ENCODE results near the gene GIPC2. TPM values are rescaled to one million over a fixed set of nuclear protein-coding genes. Genes with fewer than 3 reads are reported as not detected.

Gene GIPC2
- total and polyA plus RNA-seq, 2 donors (not counting 1 experiment from before 2014, with no cell fraction given) = 0.50 to 0.56 TPM

- Histone ChIP-seq H3K27ac (ENCODE audit: insufficient read depth, low read length) (no peak overlapping the region), H3K4me1 (ENCODE audit: control insufficient read depth, extremely low read depth, insufficient read depth, low read length) (no peaks in the 10 kb centered on the region), H3K79me2 (ENCODE audit: control insufficient read depth, insufficient read depth, low read length) (no peaks in the 10 kb centered on the region), H3K4me3 (replicated peaks in 1 of 4; ENCODE audit: control extremely low read depth in 1 of 4, insufficient read depth in 1 of 4, low read depth in 3 of 4, low read length in 4 of 4) (no peak overlapping the region), H2AFZ (ENCODE audit: low read length) (no peak overlapping the region), H3K27me3 (ENCODE audit: control insufficient read depth, insufficient read depth, low read length) (no peaks in the 10 kb centered on the region), H3K9me3 (ENCODE audit: control insufficient read depth, insufficient read depth, low read depth, low read length) (no peaks in the 10 kb centered on the region), H3K4me2 (ENCODE audit: extremely low read depth, insufficient read depth, low read length) (no peak overlapping the region), H3K9ac (ENCODE audit: insufficient read depth, low read length) (no peak overlapping the region), H3K36me3 (ENCODE audit: control insufficient read depth, insufficient read depth, low read length) (no peaks in the 10 kb centered on the region), H4K20me1 (ENCODE audit: control insufficient read depth, extremely low read depth, insufficient read depth, low read length) (no peaks in the 10 kb centered on the region)
- no peak for DNase-seq (ENCODE audit: low read depth in 2 of 2)
- no peak for TF ChIP-seq EZH2 (IDR thresholded peaks at IDR 0.05; ENCODE audit: low read length, missing control alignments)
- TF ChIP-seq CTCF (conservative IDR thresholded peaks at IDR 0.05 in 1 of 2, IDR thresholded peaks at IDR 0.05 in 1 of 2; ENCODE audit: low read depth in 1 of 2, low read length in 2 of 2) = no peak
Measured at GRCh38 chr1:78029793-78030192, 16.0 kb upstream of the GIPC2 start.

DNA sequence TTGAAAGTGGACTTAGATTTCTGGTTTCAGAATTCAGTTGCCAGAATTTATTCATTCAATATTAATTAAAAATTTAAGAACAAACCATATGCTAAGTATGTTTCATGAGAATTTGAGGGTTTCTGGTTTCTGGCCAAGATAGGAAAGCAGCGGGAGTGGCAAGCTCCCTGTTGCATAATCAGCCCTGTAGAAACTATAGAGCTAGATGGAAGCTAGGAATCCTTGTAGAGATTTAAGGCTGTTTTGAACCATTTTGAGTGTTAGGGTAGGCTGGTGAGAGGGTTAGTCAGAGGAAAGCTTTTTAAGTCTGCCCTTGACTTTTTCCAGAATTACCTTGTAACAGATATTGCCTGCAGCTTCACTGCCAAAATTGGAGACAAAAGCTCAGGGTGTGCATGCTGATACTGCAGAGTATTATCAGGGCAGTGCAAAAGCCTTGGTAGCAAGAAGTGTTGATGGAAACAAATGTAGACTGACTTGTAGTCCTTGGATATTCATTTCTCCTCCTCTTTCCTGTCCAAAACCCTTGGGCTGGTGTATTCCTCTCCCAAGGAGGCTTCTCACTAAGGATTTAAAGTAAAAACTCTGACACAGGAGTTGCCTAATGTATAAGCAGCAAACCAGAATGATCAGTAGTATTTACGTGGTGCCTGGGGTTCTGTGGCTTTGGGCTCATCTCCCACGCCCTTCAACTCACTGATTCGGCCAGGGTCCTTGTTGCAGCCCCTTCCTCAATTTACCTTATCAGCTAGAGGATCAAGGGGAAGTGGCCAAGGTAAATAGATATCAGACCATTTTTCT lies 12.6 kb upstream of the GIPC2 start:
- Histone ChIP-seq H2AFZ (ENCODE audit: low read length) (no peak overlapping the region), H3K27me3 (ENCODE audit: control insufficient read depth, insufficient read depth, low read length) (no peaks in the 10 kb centered on the region), H3K27ac (ENCODE audit: insufficient read depth, low read length) (no peak overlapping the region), H3K79me2 (ENCODE audit: control insufficient read depth, insufficient read depth, low read length) (no peaks in the 10 kb centered on the region), H3K4me2 (ENCODE audit: extremely low read depth, insufficient read depth, low read length) (no peak overlapping the region), H3K4me1 (ENCODE audit: control insufficient read depth, extremely low read depth, insufficient read depth, low read length) (peaks cover 3% of the 10 kb centered on the region), H4K20me1 (ENCODE audit: control insufficient read depth, extremely low read depth, insufficient read depth, low read length) (no peaks in the 10 kb centered on the region), H3K4me3 (replicated peaks in 1 of 4; ENCODE audit: control extremely low read depth in 1 of 4, insufficient read depth in 1 of 4, low read depth in 3 of 4, low read length in 4 of 4) (no peak overlapping the region), H3K9me3 (ENCODE audit: control insufficient read depth, insufficient read depth, low read depth, low read length) (no peaks in the 10 kb centered on the region), H3K36me3 (ENCODE audit: control insufficient read depth, insufficient read depth, low read length) (no peaks in the 10 kb centered on the region), H3K9ac (ENCODE audit: insufficient read depth, low read length) (no peak overlapping the region)
- TF ChIP-seq CTCF (conservative IDR thresholded peaks at IDR 0.05 in 1 of 2, IDR thresholded peaks at IDR 0.05 in 1 of 2; ENCODE audit: low read depth in 1 of 2, low read length in 2 of 2) (no peak), EZH2 (IDR thresholded peaks at IDR 0.05; ENCODE audit: low read length, missing control alignments) (no peak)
- DNase-seq (ENCODE audit: low read depth in 2 of 2) = peak in 1 of 2 donors; percentile 58

GRCh38 chr1:78033797-78034172 lies 12.0 kb upstream of the GIPC2 start:
- Histone ChIP-seq H3K27me3 (ENCODE audit: control insufficient read depth, insufficient read depth, low read length) (no peaks in the 10 kb centered on the region), H2AFZ (ENCODE audit: low read length) (no peak overlapping the region), H3K4me3 (replicated peaks in 1 of 4; ENCODE audit: control extremely low read depth in 1 of 4, insufficient read depth in 1 of 4, low read depth in 3 of 4, low read length in 4 of 4) (no peak overlapping the region), H4K20me1 (ENCODE audit: control insufficient read depth, extremely low read depth, insufficient read depth, low read length) (no peaks in the 10 kb centered on the region), H3K9me3 (ENCODE audit: control insufficient read depth, insufficient read depth, low read depth, low read length) (no peaks in the 10 kb centered on the region), H3K79me2 (ENCODE audit: control insufficient read depth, insufficient read depth, low read length) (no peaks in the 10 kb centered on the region), H3K4me1 (ENCODE audit: control insufficient read depth, extremely low read depth, insufficient read depth, low read length) (peaks cover 3% of the 10 kb centered on the region), H3K36me3 (ENCODE audit: control insufficient read depth, insufficient read depth, low read length) (no peaks in the 10 kb centered on the region), H3K4me2 (ENCODE audit: extremely low read depth, insufficient read depth, low read length) (no peak overlapping the region), H3K27ac (ENCODE audit: insufficient read depth, low read length) (no peak overlapping the region), H3K9ac (ENCODE audit: insufficient read depth, low read length) (no peak overlapping the region)
- no peak for DNase-seq (ENCODE audit: low read depth in 2 of 2)
- no peak for TF ChIP-seq CTCF (conservative IDR thresholded peaks at IDR 0.05 in 1 of 2, IDR thresholded peaks at IDR 0.05 in 1 of 2; ENCODE audit: low read depth in 1 of 2, low read length in 2 of 2)
- no peak for TF ChIP-seq EZH2 (IDR thresholded peaks at IDR 0.05; ENCODE audit: low read length, missing control alignments)

All from fibroblast of lung (primary cell).